ENCODE measurements around the gene LRWD1. TPM values are rescaled to one million over a fixed set of nuclear protein-coding genes. Genes with fewer than 3 reads are reported as not detected.
A peak's percentile ranks its signal among the peaks of the same experiment; 100 is the strongest.

The LRWD1 gene
- total and polyA plus RNA-seq, 2 of the 4 experiments (the other 2 are of a cell fraction) = 20.3 to 27.2 TPM

DNA sequence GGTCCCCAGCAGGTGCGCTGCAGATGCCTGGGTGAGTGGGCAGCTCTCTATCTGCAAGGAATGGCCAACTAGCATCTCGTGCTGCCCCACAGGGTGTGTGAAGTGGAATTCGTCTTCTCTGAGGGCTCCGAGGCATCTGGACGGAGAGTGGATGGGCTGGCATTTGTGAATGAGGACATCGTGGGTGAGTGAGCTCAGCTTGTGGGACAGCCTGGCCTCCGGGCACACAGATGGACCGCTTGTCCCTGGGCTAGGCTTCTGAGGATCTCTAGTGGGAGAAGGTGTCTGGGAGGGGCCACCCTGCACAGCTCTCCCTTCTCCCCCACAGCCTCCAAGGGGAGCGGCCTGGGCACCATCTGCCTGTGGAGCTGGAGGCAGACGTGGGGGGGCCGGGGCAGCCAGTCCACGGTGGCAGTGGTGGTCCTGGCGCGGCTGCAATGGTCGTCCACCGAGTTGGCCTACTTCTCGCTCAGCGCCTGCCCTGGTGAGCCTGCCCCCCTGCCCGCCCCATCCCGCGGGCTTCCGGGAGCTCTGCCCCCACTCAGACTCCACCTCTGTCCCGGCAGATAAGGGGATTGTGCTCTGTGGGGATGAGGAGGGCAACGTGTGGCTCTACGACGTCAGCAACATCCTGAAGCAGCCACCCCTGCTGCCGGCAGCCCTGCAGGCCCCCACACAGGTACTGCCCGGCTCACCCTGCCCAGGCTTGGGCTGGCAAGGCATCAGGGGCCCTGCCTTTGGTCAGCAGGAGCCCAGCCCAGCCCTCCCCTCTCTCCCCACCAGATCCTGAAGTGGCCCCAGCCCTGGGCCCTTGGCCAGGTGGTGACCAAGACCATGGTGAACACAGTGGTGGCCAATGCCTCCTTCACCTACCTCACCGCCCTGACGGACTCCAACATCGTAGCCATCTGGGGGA is 7.6 kb downstream of the LRWD1 start (continued):
- no peak for TF ChIP-seq BHLHE40 (IDR thresholded peaks at IDR 0.05; ENCODE audit: low read depth, low read length)

DNA sequence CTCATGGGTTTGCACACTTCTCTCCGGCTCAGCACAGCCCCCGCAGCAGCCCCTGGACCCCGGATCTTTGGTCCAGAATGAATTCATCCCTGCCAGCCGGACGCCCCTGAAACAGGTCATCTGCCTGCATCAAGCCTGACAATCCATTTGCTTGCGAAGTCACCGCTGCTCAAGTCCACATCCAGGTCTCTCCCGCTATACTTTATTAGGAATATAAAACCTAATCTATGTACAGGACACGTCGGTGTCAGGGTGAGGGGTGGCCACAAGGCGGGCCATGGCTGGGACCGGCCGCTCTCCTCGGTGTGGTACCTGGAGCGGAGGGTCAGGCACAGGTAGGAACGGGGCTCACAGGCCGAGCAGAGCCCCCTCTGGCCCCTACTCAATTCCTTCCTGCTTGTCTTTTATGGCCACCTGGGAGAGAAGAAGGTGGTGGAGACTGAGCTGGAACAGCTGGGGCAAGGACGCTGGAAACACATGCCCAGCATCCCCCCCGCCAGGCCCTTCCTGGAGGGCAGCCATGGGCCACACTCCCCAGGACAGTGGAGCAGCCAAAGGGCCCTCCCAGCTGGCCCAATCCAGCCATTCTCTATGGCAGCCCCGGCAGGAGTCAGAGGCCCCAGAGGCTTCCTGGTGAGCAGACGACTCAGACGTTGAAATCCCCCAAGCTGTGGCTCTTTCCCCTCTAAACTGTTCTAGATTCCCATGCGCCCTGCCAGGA is 8.6 kb downstream of the LRWD1 start:
- dilution Hi-C loops (cut with HindIII; ENCODE audit: low sequenced_read_pairs, unreplicated experiment) (no loop called here), in situ Hi-C loops (cut with MboI; ENCODE audit: low sequenced_read_pairs) (no loop called here), intact Hi-C loops (cut with micrococcal nuclease) (no loop called here)
- Histone ChIP-seq H2BK15ac (ENCODE audit: low read depth, low read length) (no peak overlapping the region), H2BK120ac (ENCODE audit: low read depth, low read length) (no peak overlapping the region), H3K18ac (ENCODE audit: low read depth, low read length) (no peak overlapping the region), H2AK5ac (ENCODE audit: low read depth, low read length) (no peak overlapping the region), H4K91ac (ENCODE audit: insufficient read depth, low read depth, low read length) (no peak overlapping the region), H3K4me2 (ENCODE audit: low read depth, low read length) (no peak overlapping the region), H3K14ac (replicated peaks; ENCODE audit: low read depth, low read length) (no peak overlapping the region), H4K8ac (ENCODE audit: low read depth in 2 of 2, low read length in 2 of 2) (no peak overlapping the region), H2BK5ac (ENCODE audit: low read depth, low read length, poor library complexity, severe bottlenecking) (no peak overlapping the region), H3K27ac (ENCODE audit: insufficient read depth, low read length) (0 out of 2 replicates have a peak overlapping the region, but pooled peaks have one; percentile 37), H2AFZ (replicated peaks; ENCODE audit: low read length, poor library complexity) (no peak overlapping the region), H3K9me1 (ENCODE audit: insufficient read depth, low read length) (0 out of 2 replicates have a peak, but pooled peaks cover 2% of the 10 kb centered on the region), H2BK20ac (ENCODE audit: low read depth, low read length) (no peak overlapping the region), H2AK9ac (replicated peaks; ENCODE audit: low read depth, low read length, poor library complexity) (no peak overlapping the region), H3K4me3 (ENCODE audit: insufficient read depth, low read depth, low read length) (no peak overlapping the region), H3K79me1 (ENCODE audit: low read depth in 1 of 2, low read length in 2 of 2) (peaks cover 0 to 3% of the 10 kb centered on the region in 2 experiments; a peak in 2 of 4 replicates), H4K5ac (ENCODE audit: low read depth, low read length) (no peak overlapping the region), H3K23ac (ENCODE audit: low read depth, low read length) (no peak overlapping the region), H3K9ac (ENCODE audit: low read depth, low read length) (no peak overlapping the region), H3K56ac (ENCODE audit: extremely low read depth, insufficient read depth, low read length) (no peak overlapping the region), H3K4ac (ENCODE audit: low read depth, low read length) (no peak overlapping the region), H3K4me1 (ENCODE audit: control insufficient read depth, insufficient read depth, low read length) (no peaks in the 10 kb centered on the region; the same call in 1 of the 2 replicates), H3K36me3 (ENCODE audit: control insufficient read depth, insufficient read depth, low read length) (peaks cover 33% of the 10 kb centered on the region), H4K20me1 (ENCODE audit: insufficient read depth, low read length) (peaks cover 5% of the 10 kb centered on the region; the same call in 1 of the 2 replicates), H3K9me3 (ENCODE audit: control insufficient read depth, insufficient read depth, low read length) (no peaks in the 10 kb centered on the region), H3K27me3 (ENCODE audit: control insufficient read depth, insufficient read depth, low read length) (no peaks in the 10 kb centered on the region)
- BruUV-seq (replicated peaks) = no TSS peak
- CTCF ChIA-PET = no interaction called here
- POLR2A ChIA-PET (ENCODE audit: unreplicated experiment) = no interaction called here
- no peak for DNase-seq
- 94% methylated on average over 9 of the region's 23 CpGs; no CpG with 5 or more reads in 1 of the 2 experiments for WGBS, 2 experiments (ENCODE audit: extremely low coverage in 2 of 2, insufficient read length in 1 of 2)
- no peak for ATAC-seq (ENCODE audit: low read depth)
- TF ChIP-seq RFX5 (IDR thresholded peaks at IDR 0.05; ENCODE audit: low read depth, low read length) (no peak), POLR2A (IDR thresholded peaks at IDR 0.05; ENCODE audit: low read depth, low read length) (no peak), MXI1 (IDR thresholded peaks at IDR 0.05; ENCODE audit: borderline replicate concordance, low read depth, low read length) (no peak), MAZ (IDR thresholded peaks at IDR 0.05; ENCODE audit: borderline replicate concordance, low read depth, low read length) (no peak)
- TF ChIP-seq, protein P1, sequence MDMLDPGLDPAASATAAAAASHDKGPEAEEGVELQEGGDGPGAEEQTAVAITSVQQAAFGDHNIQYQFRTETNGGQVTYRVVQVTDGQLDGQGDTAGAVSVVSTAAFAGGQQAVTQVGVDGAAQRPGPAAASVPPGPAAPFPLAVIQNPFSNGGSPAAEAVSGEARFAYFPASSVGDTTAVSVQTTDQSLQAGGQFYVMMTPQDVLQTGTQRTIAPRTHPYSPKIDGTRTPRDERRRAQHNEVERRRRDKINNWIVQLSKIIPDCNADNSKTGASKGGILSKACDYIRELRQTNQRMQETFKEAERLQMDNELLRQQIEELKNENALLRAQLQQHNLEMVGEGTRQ (IDR thresholded peaks at IDR 0.05; ENCODE audit: low read depth, low read length) = no peak
- TF ChIP-seq, protein P2, sequence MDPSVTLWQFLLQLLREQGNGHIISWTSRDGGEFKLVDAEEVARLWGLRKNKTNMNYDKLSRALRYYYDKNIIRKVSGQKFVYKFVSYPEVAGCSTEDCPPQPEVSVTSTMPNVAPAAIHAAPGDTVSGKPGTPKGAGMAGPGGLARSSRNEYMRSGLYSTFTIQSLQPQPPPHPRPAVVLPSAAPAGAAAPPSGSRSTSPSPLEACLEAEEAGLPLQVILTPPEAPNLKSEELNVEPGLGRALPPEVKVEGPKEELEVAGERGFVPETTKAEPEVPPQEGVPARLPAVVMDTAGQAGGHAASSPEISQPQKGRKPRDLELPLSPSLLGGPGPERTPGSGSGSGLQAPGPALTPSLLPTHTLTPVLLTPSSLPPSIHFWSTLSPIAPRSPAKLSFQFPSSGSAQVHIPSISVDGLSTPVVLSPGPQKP (IDR thresholded peaks at IDR 0.05; ENCODE audit: borderline replicate concordance, low read depth, low read length) = no peak

Data from IMR-90 (cell line).